ENCODE data around the gene DOK1.
"Not testable (repeated sequence)": the region's sequence is repeated elsewhere in the genome, so short reads cannot be mapped to it uniquely, and the experiment has no call there.

DOK1 gene

DNA sequence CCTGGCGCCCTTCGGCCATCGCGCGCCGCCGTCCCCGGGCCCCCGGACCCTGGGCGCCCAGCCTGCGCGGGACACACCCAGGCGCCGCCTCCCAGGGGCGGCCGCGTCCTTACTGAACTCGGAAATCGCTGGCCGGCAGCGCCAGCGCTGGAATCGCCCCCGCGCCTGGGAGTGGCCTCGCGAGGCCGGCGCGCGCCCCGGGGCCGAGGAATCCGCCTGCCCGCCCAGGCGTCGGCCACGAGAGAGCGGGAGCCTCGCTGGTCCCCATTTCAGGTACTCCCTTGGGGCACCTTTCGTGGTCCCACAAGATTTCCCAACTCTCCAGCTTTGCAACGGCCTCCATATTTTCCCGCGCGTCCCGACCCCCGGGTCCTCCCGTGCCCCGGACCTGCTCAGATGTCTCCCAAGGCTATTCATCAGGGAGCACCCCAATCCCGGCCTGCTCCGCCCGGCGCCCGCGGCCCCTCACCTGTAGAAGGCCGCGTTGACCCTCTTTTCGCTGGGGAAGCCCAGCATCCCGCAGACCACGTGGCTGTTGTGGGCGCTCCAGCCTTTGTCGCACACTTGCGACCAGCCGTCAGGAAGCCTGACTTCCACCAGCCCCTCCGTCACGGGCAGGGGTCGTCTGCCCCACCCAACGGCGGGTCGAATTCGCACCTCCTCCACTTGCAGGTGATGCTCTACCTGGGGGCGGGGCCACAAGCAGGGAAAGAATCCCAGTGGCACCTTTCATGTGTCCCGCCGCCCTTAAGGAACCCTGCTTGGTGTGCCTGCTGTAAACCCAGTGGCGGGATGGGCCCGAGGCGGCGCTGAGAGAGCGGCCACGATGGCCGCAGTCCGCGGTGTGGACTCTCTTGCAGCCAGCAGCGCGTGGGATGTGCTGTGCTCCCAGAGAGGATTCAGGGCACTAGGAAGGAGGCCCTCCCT, 5.4 kb upstream of the DOK1 start:
- peak; percentile 80 for DNase-seq (ENCODE audit: low spot score)

DNA sequence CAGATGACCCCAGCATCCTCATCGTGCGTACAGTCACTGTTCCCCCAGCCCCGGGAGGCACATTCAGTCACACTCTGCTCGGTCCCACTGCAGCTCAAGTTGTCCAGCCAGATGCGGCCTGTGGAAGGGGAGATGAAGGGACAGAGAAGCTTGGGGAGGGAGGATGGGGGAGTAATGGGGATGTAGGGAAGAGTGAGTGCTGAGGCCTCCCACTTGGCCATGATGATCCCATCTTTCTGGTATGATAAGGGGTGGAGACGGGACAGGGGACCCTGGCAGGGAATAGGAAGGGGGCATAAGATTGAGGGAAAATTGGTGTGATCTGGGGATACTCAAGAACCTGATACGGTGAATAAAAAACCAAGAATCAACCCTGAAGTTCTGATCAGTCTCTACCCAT, 4.3 kb upstream of the DOK1 start:
- DNase-seq (ENCODE audit: low spot score) = no peak

DNA sequence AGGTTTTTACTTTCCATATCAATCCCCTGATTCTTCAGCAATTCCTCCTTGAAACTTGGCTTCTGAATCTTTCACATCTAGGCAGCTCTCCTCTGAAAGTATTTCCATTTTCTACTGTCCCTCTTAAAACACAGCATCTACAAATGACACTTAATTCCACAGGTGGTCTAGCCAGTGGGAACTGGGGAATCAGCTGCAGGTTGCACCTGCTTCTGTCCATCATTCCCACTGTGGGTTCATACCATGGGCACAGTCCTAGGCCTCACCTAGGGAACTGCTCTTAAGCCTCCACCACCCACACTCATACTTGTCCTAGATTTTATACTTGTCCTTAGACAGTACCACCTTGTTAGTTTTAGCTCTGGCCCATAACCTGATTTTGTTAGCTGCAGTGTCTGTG, 3.0 kb upstream of the DOK1 start:
- DNase-seq (ENCODE audit: low spot score) = no peak

DNA sequence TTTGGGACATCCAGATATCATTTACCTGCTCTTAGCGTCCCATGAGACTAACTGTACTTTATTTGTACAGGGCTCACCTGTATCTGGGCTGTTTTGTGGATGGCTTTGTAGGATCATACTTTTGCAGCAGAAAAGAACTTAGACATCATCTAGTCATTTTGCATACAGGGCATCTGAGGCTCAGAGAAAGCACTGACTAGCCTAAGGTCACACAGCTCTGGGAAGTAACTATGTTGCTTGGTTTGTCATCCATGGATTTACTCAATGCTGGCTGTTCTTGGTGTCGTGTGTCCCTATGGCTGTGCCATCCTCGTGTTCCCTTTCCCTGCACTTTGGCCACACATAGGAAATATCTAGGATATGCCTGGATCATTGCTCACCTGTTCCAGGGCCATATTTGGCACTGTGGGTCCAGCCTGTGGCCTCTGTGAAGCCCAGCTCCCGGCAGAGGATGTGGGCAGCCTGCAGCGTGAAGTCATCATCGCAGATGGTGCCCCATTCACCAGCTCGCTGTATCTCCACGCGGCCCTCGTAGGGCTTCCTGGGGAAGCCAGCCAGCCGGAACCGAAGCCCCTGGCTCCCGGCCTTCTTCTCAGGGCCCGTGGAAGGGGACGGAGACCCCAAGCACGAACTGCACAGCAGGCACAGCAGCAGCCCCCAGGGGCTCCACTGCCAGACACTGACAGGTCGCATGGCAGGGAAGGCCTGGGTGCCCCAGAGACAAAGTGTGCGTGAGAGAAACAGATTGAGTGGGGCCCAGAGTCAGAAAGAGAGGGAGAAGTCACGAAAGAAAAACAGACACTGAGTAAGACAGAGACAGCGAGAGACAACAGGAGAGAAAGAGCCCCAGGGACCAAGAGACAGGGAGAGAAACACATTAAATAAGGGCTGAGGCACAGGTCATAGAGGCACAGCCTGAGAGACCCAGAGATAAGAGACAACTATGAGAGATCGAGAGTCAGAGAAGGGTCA, 2.3 kb upstream of the DOK1 start:
- no peak for DNase-seq (ENCODE audit: low spot score)

DNA sequence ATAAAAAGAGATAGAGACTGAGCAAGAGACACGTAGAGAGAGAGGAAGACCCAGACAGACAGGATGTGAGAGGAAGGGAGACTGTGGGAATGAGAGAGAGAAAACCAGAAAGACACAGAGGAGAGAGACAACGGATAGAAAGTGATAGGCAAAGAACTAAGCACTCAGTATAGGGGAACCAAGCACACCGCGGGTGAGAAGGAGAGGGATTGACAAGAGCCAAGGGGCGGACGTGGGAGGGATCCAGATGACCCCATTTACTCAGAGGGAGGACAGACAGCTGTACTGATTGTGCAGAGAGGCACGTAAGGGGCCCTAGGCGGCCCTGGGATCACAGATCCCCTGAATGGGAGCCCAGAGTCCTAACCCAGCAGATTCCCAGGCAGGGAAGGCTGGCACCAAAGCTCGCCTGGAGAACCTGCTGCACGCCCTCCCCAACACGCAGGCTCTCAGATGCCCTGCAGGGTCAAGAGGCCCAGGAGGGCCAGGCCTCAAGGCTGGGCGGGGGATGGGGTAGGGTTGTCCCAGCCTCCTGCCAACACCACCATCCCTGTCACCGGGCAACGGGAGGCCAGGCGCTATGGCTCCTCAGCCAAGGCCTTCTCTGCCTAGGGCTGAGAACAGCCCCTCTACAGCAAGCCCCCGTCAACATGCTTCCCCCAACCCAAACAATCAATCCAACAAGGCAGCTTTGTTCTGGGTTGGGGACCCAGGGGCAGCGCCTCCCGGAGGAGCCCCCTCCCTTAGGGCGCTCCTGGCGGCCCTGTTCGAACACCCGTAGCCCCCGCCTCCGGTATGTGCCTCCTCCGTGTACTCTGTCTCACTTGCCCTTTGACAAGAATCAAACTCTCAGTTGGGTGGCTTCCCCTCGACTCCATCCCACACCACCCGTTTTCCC, 1.4 kb upstream of the DOK1 start:
- DNase-seq (ENCODE audit: low spot score) = no peak

DNA sequence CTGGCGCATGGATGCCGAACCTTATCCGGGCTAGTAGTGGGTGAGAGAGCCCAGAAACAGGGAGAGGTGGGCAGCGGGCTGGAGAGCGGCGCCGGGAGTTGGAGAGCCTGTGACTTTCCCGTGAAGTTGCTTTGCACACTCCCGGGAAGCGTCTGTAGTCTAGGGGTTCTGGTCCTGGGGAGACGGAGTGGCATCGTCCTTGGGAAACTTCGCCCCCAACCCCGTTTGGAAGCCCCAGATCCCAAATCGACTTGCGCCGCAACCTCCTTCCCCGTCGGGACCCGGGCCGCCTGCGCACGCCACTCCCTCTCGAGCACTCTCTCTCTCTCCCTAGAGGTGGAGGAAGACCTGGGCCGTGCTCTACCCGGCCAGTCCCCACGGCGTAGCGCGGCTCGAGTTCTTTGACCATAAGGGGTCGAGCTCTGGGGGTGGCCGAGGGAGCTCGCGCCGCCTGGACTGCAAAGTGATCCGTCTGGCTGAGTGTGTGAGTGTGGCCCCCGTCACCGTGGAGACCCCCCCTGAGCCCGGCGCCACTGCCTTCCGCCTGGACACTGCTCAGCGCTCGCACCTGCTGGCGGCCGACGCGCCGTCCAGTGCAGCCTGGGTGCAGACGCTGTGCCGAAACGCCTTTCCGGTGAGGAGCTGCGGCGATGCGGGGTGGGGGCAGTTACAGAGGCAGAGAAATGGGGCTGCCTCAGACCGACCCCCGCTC, 456 bp downstream of the DOK1 start:
- no peak for DNase-seq (ENCODE audit: low spot score)

DNA sequence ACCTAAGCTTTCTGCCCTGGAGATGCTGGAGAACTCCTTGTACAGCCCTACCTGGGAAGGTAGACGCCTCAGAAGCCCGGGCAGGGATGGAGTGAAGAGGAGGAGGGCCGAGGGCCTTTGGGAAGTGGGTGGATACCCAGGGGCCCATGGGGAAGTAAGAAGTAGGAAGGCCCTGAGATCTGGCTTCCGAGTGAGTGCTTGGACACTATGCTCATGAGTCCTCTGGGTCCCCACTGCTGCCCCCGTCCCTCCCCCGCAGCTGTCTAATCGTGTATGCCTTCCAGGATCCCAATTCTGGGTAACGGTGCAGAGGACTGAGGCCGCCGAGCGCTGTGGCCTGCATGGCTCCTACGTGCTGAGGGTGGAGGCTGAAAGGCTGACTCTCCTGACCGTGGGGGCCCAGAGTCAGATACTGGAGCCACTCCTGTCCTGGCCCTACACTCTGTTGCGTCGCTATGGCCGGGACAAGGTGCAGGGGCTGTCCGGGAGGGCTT, 1.1 kb downstream of the DOK1 start:
- no peak for DNase-seq (ENCODE audit: low spot score)

DNA sequence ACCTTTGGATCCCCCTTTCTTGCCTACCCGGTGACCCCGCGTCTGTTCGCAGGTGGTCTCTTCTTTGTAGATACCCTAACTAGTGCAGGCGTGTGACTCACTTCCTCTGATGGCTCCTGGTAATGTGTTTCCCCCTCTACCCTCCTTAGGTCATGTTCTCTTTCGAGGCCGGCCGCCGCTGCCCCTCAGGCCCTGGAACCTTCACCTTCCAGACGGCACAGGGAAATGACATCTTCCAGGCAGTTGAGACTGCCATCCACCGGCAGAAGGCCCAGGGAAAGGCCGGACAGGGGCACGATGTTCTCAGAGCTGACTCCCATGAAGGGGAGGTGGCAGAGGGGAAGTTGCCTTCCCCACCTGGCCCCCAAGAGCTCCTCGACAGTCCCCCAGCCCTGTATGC, 1.6 kb downstream of the DOK1 start:
- DNase-seq (ENCODE audit: low spot score) = no peak

DNA sequence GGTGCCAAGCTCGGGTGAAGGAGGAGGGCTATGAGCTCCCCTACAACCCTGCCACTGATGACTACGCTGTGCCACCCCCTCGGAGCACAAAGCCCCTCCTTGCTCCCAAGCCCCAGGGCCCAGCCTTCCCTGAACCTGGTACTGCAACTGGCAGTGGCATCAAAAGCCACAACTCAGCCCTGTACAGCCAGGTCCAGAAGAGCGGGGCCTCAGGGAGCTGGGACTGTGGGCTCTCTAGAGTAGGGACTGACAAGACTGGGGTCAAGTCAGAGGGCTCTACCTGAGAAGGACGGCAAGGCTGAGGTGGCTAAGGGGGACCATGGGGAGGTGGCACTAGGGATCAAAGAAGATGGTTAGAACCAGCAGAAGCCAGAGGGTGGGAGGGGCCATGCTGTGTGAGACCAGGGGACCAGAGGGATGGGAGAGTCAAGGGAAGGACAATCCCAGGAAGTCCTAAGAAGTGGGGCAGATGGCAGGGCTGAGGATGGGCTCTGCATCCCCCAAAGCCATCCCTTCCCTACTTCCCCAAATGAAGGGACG, 2.4 kb downstream of the DOK1 start:
- DNase-seq (ENCODE audit: low spot score) = no peak

DNA sequence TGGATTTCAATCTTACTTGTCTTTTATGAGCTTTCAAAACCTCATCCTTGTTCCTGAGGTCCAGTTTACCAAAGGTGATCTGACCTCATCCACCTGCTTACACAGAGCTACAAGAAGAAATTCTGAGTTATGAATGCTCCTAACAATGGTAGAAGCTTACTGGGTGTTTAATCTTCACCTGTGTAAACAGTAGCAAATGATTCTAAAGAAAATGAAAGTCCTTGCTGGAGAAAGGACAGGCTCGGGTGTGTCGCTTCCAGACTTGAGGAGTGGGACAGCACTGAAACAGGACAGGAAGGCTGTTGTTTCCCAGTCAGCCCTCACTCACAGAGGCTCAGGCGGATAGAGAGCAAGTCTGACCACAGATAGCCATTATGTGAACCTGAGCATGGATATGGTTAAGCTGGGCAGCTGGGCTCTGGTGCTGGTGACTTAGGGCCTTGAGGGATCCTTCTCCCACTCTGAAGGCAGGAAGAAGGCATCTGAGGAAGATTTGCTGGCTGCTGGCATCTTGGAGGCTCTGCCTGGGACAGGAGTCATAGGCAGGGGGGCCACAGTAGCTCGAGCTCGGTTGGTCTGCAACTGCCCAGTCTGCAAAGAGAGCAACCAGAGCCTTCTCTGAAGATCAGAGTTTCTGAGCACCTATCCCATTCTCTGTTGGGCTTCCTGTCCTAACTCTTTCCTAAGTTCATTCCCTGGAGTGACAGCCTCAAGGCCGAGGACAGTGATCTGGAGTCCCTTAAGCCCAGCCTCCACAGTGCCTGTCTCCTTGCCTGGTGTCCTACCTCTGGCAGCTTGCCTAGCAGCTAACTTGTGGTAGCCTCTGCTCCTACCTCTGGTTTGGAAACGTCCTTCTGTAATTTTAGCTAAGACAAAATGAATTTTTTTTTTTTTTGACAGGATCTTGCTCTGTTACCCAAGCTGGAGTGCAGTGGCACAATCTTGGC, 4.0 kb downstream of the DOK1 start:
- DNase-seq (ENCODE audit: low spot score) = no peak

DNA sequence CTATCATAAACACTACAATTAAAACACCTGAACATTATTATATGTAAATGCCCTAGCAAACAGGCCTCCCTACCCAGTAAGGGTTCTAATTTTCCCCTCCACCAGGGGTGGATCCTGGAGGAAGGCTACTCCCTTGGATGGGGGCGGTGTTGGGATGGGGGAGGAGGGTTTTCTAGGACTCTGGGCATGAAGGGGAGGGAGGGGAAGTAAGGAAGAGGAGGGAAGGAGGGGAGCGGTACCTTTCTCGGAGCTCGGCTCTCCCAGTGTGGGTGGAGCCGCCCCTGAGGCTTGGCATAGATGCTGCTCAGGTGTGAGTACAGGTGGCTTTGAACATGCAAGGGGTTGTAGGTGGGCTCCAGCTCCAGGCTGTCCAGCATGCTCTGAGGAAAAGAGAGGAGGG, 5.4 kb downstream of the DOK1 start:
- no peak for DNase-seq (ENCODE audit: low spot score)

DNA sequence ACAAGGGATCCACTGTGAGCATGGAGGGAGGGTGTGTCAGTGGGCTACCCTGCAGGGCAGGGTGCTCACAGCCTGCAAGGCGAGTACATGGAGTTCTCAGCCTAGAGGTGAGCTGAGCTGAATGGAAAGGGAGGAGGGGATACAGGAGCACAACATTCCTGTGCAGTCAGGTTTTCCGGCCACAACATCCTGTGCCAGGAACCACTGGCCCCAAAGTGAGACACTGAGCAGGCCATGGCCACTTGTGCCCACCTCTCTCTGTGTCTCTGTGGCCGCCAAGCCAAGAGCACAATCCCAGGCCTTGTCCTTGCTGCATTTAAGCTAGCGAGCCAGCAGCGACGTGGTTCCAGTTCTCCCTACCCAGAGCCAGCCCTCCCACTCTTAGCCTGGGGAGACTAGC, 6.1 kb downstream of the DOK1 start:
- DNase-seq (ENCODE audit: low spot score) = no peak

DNA sequence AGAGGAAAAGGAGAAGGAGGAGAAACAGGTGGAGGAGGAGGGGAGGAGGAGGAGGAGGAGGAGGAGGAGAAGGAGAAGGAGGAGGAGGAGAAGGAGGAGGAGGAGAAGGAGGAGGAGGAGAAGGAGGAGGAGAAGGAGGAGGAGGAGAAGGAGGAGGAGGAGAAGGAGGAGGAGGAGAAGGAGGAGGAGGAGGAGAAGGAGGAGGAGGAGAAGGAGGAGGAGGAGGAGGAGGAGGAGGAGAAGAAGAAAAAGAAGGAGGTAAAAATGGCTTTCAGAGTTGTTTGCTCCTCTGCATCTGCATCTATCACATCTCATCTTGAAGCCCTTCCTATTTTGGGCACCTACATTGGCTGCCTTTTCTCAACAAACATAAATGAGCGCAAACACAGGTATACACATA, 6.5 kb downstream of the DOK1 start:
- not testable (repeated sequence) for DNase-seq (ENCODE audit: low spot score)

DNA sequence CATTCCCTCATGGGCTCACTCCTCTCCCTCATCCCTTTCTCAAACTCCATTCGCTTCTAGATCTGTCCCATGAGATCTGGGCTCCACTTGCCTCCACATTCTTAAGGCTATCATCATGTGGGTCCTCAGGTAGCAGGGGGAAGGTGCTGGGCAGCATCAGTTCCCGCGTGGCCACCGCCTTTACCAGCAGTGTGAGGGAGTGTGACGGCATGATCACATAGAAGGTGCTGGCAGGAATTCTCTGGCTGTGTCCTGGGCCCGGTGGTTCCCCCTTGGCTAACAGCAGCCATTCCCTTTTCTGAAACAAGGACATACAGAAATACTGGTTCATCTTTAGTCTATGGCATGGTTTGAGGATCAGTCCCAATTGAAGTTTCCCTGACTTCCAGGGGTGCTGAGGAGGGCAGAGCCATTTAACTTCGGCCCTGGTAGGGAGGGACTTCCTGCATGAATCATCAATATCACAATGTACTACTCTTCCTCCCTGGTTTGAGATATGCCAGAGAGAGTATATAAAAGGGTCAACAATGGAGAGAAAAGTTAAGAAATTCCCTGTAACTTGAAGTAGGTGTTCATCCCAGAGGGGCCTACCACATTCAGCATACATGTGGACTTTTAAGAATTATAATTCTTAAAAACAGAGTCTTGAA, 7.7 kb downstream of the DOK1 start:
- DNase-seq (ENCODE audit: low spot score) = no peak

DNA sequence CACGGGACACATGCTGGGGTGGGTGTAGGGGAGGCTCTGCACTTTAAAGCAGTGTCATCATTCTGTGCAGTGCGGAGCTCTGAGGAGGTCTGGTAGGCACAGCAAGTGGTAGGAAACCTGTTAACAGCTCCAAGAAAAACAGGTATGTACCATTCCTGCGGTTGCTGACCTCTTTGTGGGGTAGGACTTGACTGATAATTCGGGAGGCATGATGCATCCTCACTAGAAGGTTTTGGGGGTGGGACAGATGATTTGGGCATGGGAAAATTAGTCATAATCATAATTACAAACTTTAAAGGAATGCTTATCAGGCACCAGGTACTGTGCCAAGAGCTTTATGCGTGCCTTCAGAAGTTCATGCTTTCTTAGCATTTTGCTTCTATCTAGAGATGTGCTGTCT, 9.7 kb downstream of the DOK1 start:
- DNase-seq (ENCODE audit: low spot score) = no peak

DNA sequence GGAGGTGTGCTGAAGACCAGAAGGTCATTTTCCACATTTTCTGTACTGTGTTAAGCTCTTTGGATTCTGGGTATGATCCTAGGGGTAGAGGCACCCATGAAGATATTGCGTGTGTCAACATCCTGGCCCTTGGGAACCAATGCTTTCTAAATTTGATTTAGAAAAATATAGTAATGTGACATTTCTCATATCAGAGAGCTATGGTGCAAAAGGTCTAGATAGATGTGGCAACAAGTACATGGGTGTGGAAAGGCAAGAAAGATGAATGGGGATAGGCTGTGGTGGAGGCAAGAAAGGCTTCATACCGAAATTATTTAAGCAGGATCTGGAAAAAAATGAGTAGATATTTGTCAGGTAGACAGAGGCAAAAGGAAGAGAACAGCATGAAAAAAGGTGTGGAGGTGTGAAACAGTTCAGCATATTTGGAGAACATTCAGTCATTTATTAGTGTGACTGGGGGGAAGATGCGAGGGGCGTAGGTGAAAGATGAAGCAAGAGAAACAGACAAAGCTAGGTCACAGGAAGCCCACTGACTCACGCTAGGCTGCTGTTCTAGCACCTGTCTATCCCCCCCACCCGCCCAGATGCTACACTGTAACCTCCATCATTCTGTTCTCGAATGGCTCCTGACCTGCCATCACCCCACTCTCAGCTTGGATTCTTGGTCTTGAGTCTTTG, 11.7 kb downstream of the DOK1 start:
- no peak for DNase-seq (ENCODE audit: low spot score)

DNA sequence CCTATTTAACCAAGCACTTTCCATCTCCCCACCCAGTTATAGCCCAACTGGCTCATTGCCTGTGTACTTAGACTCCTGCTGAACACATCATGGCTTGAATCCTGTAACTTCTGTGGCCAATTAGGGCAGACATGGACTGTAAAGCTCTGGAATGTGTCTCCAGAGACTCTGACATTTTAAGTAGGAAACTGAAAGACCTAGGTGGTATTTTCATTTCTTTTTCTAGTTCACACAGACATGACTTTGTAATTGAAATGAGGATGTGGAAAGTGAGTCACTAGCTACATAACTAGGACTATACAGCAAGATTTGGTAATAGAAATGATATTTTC, 12.2 kb downstream of the DOK1 start:
- no peak for DNase-seq (ENCODE audit: low spot score)

DNA sequence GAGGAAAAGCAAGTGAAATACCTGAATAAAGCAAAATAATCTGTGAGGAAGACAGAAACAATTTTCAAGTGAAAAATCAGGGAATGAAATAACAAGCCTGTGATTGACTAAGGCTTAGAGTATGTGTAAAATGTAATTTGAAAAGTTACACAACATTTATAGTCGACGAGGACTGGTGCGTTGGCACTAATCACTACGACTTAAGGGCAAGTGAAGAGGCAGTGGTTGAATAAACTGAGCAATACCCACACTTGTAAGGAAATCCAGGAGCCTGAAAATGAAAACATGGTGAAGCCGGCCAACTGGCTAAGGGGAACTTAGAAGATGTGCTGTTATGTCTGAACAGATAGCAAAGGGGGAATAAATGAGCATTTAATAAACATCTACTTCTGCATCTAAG, 13.4 kb downstream of the DOK1 start:
- DNase-seq (ENCODE audit: low spot score) = no peak

DNA sequence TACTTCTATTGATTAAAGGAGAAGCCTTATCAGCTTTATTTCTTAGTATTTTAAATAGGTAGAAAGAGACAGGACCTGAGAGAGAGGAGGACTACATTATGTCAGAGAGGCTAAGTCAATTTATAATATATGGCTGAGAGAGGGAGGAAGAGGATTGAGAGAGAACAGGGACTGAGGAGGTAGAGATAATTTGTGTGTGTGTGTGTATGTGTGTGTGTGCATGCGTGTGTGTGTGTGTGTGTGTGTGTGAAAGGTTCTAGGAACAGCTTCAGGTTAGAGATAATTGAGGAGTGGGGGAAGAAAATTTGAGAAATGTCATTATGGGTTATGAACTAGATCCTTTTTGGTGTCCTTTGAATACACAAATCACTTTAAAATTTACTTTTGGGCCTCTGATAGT, 15.2 kb downstream of the DOK1 start:
- no peak for DNase-seq (ENCODE audit: low spot score)

Data from left forelimb (tissue), 1 donor.